ENCODE data around the gene INPP4B.

GRCh38 chr4:142005519-142005918 is 840.6 kb downstream of the INPP4B start:
- TF ChIP-seq POLR2A (IDR thresholded peaks at IDR 0.05), result no peak
- TF ChIP-seq CTCF (IDR thresholded peaks at IDR 0.05), result no peak

All from body of pancreas (tissue), 4 donors.